ENCODE measurements around the gene KANSL1.

The KANSL1 gene

DNA sequence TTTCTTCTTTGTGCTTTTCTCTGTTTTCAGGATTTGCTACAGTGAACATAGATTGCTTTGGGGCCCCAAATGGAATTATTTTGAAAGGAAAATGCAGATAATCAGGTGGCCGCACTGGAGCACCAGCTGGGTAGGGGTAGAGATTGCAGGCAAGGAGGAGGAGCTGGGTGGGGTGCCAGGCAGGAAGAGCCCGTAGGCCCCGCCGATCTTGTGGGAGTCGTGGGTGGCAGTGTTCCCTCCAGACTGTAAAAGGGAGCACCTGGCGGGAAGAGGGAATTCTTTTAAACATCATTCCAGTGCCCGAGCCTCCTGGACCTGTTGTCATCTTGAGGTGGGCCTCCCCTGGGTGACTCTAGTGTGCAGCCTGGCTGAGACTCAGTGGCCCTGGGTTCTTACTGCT, 192.9 kb downstream of the KANSL1 start:
- Histone ChIP-seq H3K27me3 (ENCODE audit: control insufficient read depth in 1 of 2, insufficient read depth in 2 of 2, low read length in 2 of 2) (no peaks in the 10 kb centered on the region), H3K36me3 (ENCODE audit: control insufficient read depth in 1 of 2, insufficient read depth in 2 of 2, low read length in 2 of 2) (no peaks in the 10 kb centered on the region), H3K4me3 (ENCODE audit: low read depth in 1 of 2, low read length in 2 of 2) (no peak overlapping the region), H3K4me1 (ENCODE audit: control insufficient read depth in 1 of 2, insufficient read depth in 2 of 2, low read length in 2 of 2) (peaks cover 9 to 17% of the 10 kb centered on the region in 2 donors), H3K27ac (ENCODE audit: low read depth, low read length) (no peak overlapping the region), H3K9ac (ENCODE audit: low read depth in 1 of 2, low read length in 2 of 2) (no peak overlapping the region), H3K9me3 (ENCODE audit: control insufficient read depth in 1 of 2, low read length in 2 of 2) (no peaks in the 10 kb centered on the region)

DNA sequence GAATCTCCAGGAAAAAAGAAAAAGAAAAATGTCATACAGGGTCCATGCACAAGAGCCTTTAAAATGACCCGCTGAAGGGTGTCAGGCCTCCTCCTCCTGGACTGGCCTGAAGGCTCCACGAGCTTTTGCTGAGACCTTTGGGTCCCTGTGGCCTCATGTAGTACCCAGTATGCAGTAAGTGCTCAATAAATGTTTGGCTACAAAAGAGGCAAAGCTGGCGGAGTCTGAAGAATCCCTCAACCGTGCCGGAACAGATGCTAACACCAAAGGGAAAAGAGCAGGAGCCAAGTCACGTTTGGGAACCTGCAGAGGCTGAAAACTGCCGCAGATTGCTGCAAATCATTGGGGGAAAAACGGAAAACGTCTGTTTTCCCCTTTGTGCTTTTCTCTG, 193.3 kb downstream of the KANSL1 start:
- no peaks in the 10 kb centered on the region for H3K36me3 ChIP-seq (ENCODE audit: control insufficient read depth in 1 of 2, insufficient read depth in 2 of 2, low read length in 2 of 2)
- H3K4me3 ChIP-seq (ENCODE audit: low read depth in 1 of 2, low read length in 2 of 2) = no peak overlapping the region
- peaks cover 9 to 17% of the 10 kb centered on the region in 2 donors for H3K4me1 ChIP-seq (ENCODE audit: control insufficient read depth in 1 of 2, insufficient read depth in 2 of 2, low read length in 2 of 2)
- H3K9me3 ChIP-seq (ENCODE audit: control insufficient read depth in 1 of 2, low read length in 2 of 2) = no peaks in the 10 kb centered on the region
- no peak overlapping the region for H3K27ac ChIP-seq (ENCODE audit: low read depth, low read length)
- no peaks in the 10 kb centered on the region for H3K27me3 ChIP-seq (ENCODE audit: control insufficient read depth in 1 of 2, insufficient read depth in 2 of 2, low read length in 2 of 2)
- no peak overlapping the region for H3K9ac ChIP-seq (ENCODE audit: low read depth in 1 of 2, low read length in 2 of 2)

DNA sequence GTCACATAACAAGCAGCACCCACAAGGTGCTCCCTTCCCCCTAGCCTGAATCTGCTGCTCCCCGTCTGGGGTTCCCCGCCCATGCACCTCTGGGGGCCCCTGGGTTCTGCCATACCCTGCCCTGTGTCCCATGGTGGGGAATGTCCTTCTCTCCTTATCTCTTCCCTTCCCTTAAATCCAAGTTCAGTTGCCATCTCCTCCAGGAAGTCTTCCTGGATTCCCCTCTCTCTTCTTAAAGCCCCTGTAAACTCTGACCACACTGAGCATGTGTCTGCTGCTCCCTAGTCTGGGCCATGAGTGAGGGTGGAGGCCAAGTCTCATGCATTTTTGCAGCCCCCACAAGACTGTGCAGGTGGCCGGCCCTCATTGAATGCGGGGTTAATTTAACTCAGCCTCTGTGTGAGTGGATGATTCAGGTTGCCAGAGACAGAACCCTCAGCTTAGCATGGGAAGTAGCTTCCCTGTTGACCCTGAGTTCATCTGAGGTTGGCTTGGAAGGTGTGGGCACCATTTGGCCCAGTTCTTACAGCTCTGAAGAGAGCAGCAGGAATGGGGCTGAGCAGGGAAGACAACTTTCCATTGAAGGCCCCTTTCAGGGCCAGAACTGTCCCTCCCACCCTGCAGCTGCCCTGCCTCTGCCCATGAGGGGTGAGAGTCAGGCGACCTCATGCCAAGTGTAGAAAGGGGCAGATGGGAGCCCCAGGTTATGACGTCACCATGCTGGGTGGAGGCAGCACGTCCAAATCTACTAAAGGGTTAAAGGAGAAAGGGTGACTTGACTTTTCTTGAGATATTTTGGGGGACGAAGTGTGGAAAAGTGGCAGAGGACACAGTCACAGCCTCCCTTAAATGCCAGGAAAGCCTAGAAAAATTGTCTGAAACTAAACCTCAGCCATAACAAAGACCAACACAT, 194.0 kb downstream of the KANSL1 start, which contains the start of gene STH:
Gene STH, plus strand, starts transcription at position 264 of the 913 bp plus-strand sequence. Its CDS starts 30 bp downstream, at position 294.
- Histone ChIP-seq H3K27ac (ENCODE audit: low read depth, low read length) (no peak within 1 kb of the TSS), H3K9me3 (ENCODE audit: control insufficient read depth in 1 of 2, low read length in 2 of 2) (no peaks in the 10 kb centered on the region), H3K9ac (ENCODE audit: low read depth in 1 of 2, low read length in 2 of 2) (no peak within 1 kb of the TSS), H3K4me3 (ENCODE audit: low read depth in 1 of 2, low read length in 2 of 2) (no peak within 1 kb of the TSS), H3K4me1 (ENCODE audit: control insufficient read depth in 1 of 2, insufficient read depth in 2 of 2, low read length in 2 of 2) (peaks cover 9 to 17% of the 10 kb centered on the region in 2 donors), H3K36me3 (ENCODE audit: control insufficient read depth in 1 of 2, insufficient read depth in 2 of 2, low read length in 2 of 2) (no peaks in the 10 kb centered on the region), H3K27me3 (ENCODE audit: control insufficient read depth in 1 of 2, insufficient read depth in 2 of 2, low read length in 2 of 2) (no peaks in the 10 kb centered on the region)

DNA sequence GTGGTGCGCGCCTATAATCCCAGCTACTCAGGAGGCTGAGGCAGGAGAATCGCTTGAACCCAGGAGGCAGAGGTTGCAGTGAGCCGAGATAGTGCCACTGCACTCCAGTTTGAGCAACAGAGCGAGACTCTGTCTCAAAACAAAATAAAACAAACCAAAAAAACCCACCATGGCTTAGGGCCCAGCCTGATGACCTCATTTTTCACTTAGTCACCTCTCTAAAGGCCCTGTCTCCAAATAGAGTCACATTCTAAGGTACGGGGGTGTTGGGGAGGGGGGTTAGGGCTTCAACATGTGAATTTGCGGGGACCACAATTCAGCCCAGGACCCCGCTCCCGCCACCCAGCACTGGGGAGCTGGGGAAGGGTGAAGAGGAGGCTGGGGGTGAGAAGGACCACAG, 195.6 kb downstream of the KANSL1 start:
- Histone ChIP-seq H3K27ac (ENCODE audit: low read depth, low read length) (no peak overlapping the region), H3K4me3 (ENCODE audit: low read depth in 1 of 2, low read length in 2 of 2) (no peak overlapping the region), H3K27me3 (ENCODE audit: control insufficient read depth in 1 of 2, insufficient read depth in 2 of 2, low read length in 2 of 2) (no peaks in the 10 kb centered on the region), H3K4me1 (ENCODE audit: control insufficient read depth in 1 of 2, insufficient read depth in 2 of 2, low read length in 2 of 2) (peaks cover 0 to under 1% of the 10 kb centered on the region in 2 donors), H3K9ac (ENCODE audit: low read depth in 1 of 2, low read length in 2 of 2) (no peak overlapping the region), H3K36me3 (ENCODE audit: control insufficient read depth in 1 of 2, insufficient read depth in 2 of 2, low read length in 2 of 2) (no peaks in the 10 kb centered on the region), H3K9me3 (ENCODE audit: control insufficient read depth in 1 of 2, low read length in 2 of 2) (no peaks in the 10 kb centered on the region)

DNA sequence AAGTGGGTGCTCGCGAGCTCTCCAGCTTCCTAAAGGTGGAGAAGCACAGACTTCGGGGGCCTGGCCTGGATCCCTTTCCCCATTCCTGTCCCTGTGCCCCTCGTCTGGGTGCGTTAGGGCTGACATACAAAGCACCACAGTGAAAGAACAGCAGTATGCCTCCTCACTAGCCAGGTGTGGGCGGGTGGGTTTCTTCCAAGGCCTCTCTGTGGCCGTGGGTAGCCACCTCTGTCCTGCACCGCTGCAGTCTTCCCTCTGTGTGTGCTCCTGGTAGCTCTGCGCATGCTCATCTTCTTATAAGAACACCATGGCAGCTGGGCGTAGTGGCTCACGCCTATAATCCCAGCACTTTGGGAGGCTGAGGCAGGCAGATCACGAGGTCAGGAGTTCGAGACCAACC, 196.1 kb downstream of the KANSL1 start:
- no peaks in the 10 kb centered on the region for H3K27me3 ChIP-seq (ENCODE audit: control insufficient read depth in 1 of 2, insufficient read depth in 2 of 2, low read length in 2 of 2)
- H3K9ac ChIP-seq (ENCODE audit: low read depth in 1 of 2, low read length in 2 of 2) = no peak overlapping the region
- H3K36me3 ChIP-seq (ENCODE audit: control insufficient read depth in 1 of 2, insufficient read depth in 2 of 2, low read length in 2 of 2) = no peaks in the 10 kb centered on the region
- H3K4me3 ChIP-seq (ENCODE audit: low read depth in 1 of 2, low read length in 2 of 2) = no peak overlapping the region
- no peaks in the 10 kb centered on the region for H3K4me1 ChIP-seq (ENCODE audit: control insufficient read depth in 1 of 2, insufficient read depth in 2 of 2, low read length in 2 of 2)
- H3K9me3 ChIP-seq (ENCODE audit: control insufficient read depth in 1 of 2, low read length in 2 of 2) = no peaks in the 10 kb centered on the region
- no peak overlapping the region for H3K27ac ChIP-seq (ENCODE audit: low read depth, low read length)

DNA sequence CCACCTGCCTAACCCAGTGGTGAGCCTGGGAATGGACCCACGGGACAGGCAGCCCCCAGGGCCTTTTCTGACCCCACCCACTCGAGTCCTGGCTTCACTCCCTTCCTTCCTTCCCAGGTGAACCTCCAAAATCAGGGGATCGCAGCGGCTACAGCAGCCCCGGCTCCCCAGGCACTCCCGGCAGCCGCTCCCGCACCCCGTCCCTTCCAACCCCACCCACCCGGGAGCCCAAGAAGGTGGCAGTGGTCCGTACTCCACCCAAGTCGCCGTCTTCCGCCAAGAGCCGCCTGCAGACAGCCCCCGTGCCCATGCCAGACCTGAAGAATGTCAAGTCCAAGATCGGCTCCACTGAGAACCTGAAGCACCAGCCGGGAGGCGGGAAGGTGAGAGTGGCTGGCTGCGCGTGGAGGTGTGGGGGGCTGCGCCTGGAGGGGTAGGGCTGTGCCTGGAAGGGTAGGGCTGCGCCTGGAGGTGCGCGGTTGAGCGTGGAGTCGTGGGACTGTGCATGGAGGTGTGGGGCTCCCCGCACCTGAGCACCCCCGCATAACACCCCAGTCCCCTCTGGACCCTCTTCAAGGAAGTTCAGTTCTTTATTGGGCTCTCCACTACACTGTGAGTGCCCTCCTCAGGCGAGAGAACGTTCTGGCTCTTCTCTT, 196.8 kb downstream of the KANSL1 start:
- Histone ChIP-seq H3K27me3 (ENCODE audit: control insufficient read depth in 1 of 2, insufficient read depth in 2 of 2, low read length in 2 of 2) (no peaks in the 10 kb centered on the region), H3K4me1 (ENCODE audit: control insufficient read depth in 1 of 2, insufficient read depth in 2 of 2, low read length in 2 of 2) (no peaks in the 10 kb centered on the region), H3K9ac (ENCODE audit: low read depth in 1 of 2, low read length in 2 of 2) (no peak overlapping the region), H3K4me3 (ENCODE audit: low read depth in 1 of 2, low read length in 2 of 2) (no peak overlapping the region), H3K9me3 (ENCODE audit: control insufficient read depth in 1 of 2, low read length in 2 of 2) (no peaks in the 10 kb centered on the region), H3K27ac (ENCODE audit: low read depth, low read length) (no peak overlapping the region), H3K36me3 (ENCODE audit: control insufficient read depth in 1 of 2, insufficient read depth in 2 of 2, low read length in 2 of 2) (no peaks in the 10 kb centered on the region)

DNA sequence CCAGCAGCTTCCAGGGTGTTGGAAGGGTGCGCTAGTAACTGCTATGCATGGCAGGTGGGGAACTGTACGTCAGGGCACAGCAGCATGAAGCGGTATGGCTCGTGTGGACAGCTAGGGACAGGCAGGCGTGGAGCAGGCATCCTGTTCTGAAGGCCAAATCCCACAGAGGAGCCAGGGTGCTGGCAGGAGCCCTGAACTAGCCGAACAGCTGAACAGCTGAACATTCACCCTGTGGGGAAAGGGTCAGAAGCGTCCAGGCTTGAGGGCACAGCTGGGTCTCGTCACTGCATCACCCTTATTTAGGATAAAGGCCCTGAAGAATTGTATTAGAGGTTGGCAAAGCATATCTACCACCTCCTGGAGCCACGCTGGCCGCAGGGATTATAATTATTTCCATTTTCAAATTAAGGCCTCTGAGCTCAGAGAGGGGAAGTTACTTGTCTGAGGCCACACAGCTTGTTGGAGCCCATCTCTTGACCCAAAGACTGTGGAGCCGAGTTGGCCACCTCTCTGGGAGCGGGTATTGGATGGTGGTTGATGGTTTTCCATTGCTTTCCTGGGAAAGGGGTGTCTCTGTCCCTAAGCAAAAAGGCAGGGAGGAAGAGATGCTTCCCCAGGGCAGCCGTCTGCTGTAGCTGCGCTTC, 197.5 kb downstream of the KANSL1 start:
- Histone ChIP-seq H3K9ac (ENCODE audit: low read depth in 1 of 2, low read length in 2 of 2) (no peak overlapping the region), H3K4me1 (ENCODE audit: control insufficient read depth in 1 of 2, insufficient read depth in 2 of 2, low read length in 2 of 2) (no peaks in the 10 kb centered on the region), H3K36me3 (ENCODE audit: control insufficient read depth in 1 of 2, insufficient read depth in 2 of 2, low read length in 2 of 2) (no peaks in the 10 kb centered on the region), H3K27ac (ENCODE audit: low read depth, low read length) (no peak overlapping the region), H3K4me3 (ENCODE audit: low read depth in 1 of 2, low read length in 2 of 2) (no peak overlapping the region), H3K9me3 (ENCODE audit: control insufficient read depth in 1 of 2, low read length in 2 of 2) (no peaks in the 10 kb centered on the region), H3K27me3 (ENCODE audit: control insufficient read depth in 1 of 2, insufficient read depth in 2 of 2, low read length in 2 of 2) (no peaks in the 10 kb centered on the region)

DNA sequence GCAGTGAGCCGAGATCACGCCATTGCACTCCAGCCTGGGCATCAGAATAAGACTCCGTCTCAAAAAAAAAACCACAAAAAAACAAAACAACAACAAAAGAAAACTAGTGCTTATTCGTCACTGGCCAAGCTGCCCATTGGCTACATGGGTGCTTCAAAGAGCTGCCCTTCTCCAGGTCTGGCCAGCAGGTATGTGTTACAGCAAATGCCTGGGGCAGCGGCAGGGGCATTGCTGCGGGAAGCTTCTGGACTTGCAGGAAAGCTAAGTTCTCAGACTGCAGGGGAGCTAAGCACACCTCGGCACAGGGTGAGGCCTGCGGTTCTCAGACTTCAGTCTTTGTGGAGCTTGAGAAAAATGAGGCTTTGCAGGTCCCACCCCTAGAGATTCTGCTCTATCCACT, 198.2 kb downstream of the KANSL1 start:
- H3K9me3 ChIP-seq (ENCODE audit: control insufficient read depth in 1 of 2, low read length in 2 of 2) = no peaks in the 10 kb centered on the region
- H3K36me3 ChIP-seq (ENCODE audit: control insufficient read depth in 1 of 2, insufficient read depth in 2 of 2, low read length in 2 of 2) = no peaks in the 10 kb centered on the region
- no peaks in the 10 kb centered on the region for H3K27me3 ChIP-seq (ENCODE audit: control insufficient read depth in 1 of 2, insufficient read depth in 2 of 2, low read length in 2 of 2)
- H3K4me3 ChIP-seq (ENCODE audit: low read depth in 1 of 2, low read length in 2 of 2) = no peak overlapping the region
- H3K27ac ChIP-seq (ENCODE audit: low read depth, low read length) = no peak overlapping the region
- H3K4me1 ChIP-seq (ENCODE audit: control insufficient read depth in 1 of 2, insufficient read depth in 2 of 2, low read length in 2 of 2) = no peaks in the 10 kb centered on the region
- H3K9ac ChIP-seq (ENCODE audit: low read depth in 1 of 2, low read length in 2 of 2) = no peak overlapping the region

DNA sequence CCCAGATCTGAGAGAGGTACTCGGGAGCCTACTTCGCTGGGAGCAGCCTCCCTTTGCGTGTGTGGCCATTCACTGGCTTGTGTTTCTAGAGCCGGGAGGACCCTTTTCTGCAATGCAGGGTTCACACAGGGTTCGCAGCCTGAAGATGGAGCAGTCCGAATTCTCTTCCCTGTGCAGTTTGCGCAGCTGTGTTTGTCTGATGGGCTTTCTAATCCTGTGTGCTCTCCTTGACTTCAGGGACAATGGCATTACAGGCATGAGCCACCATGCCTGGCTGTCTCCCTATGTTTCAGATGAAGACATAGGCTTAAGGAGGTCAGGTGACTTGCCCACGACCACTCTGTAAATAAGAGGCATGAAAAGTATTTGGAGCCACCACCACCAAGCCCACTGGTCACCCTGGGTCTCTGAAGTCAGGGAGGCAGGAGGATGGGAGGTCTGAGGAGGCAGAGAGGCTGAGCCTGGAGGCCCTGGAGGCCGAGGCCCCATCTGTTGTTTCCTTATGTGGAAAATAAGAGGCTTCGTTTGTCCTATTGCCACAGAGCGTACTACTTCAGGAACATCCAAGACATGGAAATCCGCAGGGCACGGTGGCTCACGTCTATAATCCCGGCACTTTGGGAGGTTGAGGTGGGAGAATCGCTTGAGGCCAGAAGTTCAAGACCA, 199.1 kb downstream of the KANSL1 start:
- H3K4me1 ChIP-seq (ENCODE audit: control insufficient read depth in 1 of 2, insufficient read depth in 2 of 2, low read length in 2 of 2) = no peaks in the 10 kb centered on the region
- H3K9ac ChIP-seq (ENCODE audit: low read depth in 1 of 2, low read length in 2 of 2) = no peak overlapping the region
- no peak overlapping the region for H3K4me3 ChIP-seq (ENCODE audit: low read depth in 1 of 2, low read length in 2 of 2)
- no peak overlapping the region for H3K27ac ChIP-seq (ENCODE audit: low read depth, low read length)
- H3K27me3 ChIP-seq (ENCODE audit: control insufficient read depth in 1 of 2, insufficient read depth in 2 of 2, low read length in 2 of 2) = no peaks in the 10 kb centered on the region
- H3K9me3 ChIP-seq (ENCODE audit: control insufficient read depth in 1 of 2, low read length in 2 of 2) = no peaks in the 10 kb centered on the region
- H3K36me3 ChIP-seq (ENCODE audit: control insufficient read depth in 1 of 2, insufficient read depth in 2 of 2, low read length in 2 of 2) = no peaks in the 10 kb centered on the region

Measured in duodenal mucosa (tissue), 2 donors.